Measurements from ENCODE around the gene CTTN.

DNA sequence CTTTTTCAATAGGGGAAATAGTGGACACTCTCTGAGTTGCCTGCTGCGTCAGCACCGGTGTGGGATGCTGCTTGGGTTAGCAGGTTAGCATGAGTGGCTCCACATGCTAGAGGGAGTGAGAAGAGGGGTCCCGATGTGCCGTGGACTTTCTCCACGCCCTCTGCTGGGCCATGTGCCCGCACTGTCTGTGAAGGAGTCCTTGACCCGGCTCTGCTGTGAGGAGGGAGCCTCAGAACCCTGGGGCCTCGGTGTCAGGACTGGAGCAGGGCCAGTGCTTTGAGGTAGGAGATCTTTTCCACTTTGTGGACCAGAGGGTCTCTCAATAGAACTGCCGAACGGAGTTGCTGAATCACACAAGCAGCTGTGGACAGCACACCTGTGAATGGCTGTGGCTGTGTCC lies 14.8 kb downstream of the CTTN start:
- TF ChIP-seq SUZ12 (IDR thresholded peaks at IDR 0.05; ENCODE audit: extremely low read depth, insufficient read depth, insufficient read length): no peak
- no peak for TF ChIP-seq YY1 (IDR thresholded peaks at IDR 0.05; ENCODE audit: insufficient read depth, insufficient read length)
- TF ChIP-seq ZNF274 (IDR thresholded peaks at IDR 0.05; ENCODE audit: low read depth, low read length): no peak

Measured in NT2/D1 (cell line).